ENCODE measurements around the gene FBXL3. TPM values are rescaled to one million over a fixed set of nuclear protein-coding genes. Genes with fewer than 3 reads are reported as not detected.

FBXL3 gene
- total RNA-seq, 1 experiment from 2014 or later, result 29.2 TPM

- Histone ChIP-seq H3K27ac (ENCODE audit: low read depth, low read length, poor library complexity, severe bottlenecking) (no peak overlapping the region), H3K4me3 (ENCODE audit: low read depth, low read length, poor library complexity, severe bottlenecking) (no peak overlapping the region), H3K27me3 (replicated peaks; ENCODE audit: insufficient read depth, low read depth, low read length, poor library complexity) (no peaks in the 10 kb centered on the region), H3K9me3 (ENCODE audit: low read depth, low read length, poor library complexity, severe bottlenecking) (no peaks in the 10 kb centered on the region), H3K36me3 (ENCODE audit: insufficient read depth, low read length, poor library complexity, severe bottlenecking) (no peaks in the 10 kb centered on the region), H3K4me1 (ENCODE audit: insufficient read depth, low read length, poor library complexity, severe bottlenecking) (no peaks in the 10 kb centered on the region)
- ChIA-PET POLR2A (ENCODE audit: low non-redundant PET) (no interaction called here), CTCF (no interaction called here)
- intact Hi-C loops (cut with micrococcal nuclease; ENCODE audit: unreplicated experiment), result no loop called here
- TF ChIP-seq EZH2 (IDR thresholded peaks at IDR 0.05; ENCODE audit: borderline replicate concordance, low read depth, low read length, poor library complexity, severe bottlenecking), result no peak
- BruUV-seq (replicated peaks), result no TSS peak
- no peak for DNase-seq (ENCODE audit: low spot score)
Observed at GRCh38 chr13:77036279-77036678, 9.3 kb upstream of the FBXL3 start.

GRCh38 chr13:77034881-77035280, 7.9 kb upstream of the FBXL3 start:
- no peak overlapping the region for H3K4me3 ChIP-seq (ENCODE audit: low read depth, low read length, poor library complexity, severe bottlenecking)
- intact Hi-C loops (cut with micrococcal nuclease; ENCODE audit: unreplicated experiment), result no loop called here
- TF ChIP-seq, protein P1, sequence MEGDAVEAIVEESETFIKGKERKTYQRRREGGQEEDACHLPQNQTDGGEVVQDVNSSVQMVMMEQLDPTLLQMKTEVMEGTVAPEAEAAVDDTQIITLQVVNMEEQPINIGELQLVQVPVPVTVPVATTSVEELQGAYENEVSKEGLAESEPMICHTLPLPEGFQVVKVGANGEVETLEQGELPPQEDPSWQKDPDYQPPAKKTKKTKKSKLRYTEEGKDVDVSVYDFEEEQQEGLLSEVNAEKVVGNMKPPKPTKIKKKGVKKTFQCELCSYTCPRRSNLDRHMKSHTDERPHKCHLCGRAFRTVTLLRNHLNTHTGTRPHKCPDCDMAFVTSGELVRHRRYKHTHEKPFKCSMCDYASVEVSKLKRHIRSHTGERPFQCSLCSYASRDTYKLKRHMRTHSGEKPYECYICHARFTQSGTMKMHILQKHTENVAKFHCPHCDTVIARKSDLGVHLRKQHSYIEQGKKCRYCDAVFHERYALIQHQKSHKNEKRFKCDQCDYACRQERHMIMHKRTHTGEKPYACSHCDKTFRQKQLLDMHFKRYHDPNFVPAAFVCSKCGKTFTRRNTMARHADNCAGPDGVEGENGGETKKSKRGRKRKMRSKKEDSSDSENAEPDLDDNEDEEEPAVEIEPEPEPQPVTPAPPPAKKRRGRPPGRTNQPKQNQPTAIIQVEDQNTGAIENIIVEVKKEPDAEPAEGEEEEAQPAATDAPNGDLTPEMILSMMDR (conservative IDR thresholded peaks at IDR 0.05; ENCODE audit: low read depth, low read length), result no peak
- TF ChIP-seq EZH2 (IDR thresholded peaks at IDR 0.05; ENCODE audit: borderline replicate concordance, low read depth, low read length, poor library complexity, severe bottlenecking), result no peak
- no peaks in the 10 kb centered on the region for H3K4me1 ChIP-seq (ENCODE audit: insufficient read depth, low read length, poor library complexity, severe bottlenecking)
- ChIA-PET POLR2A (ENCODE audit: low non-redundant PET) (no interaction called here), CTCF (no interaction called here)
- no peaks in the 10 kb centered on the region for H3K9me3 ChIP-seq (ENCODE audit: low read depth, low read length, poor library complexity, severe bottlenecking)
- DNase-seq (ENCODE audit: low spot score), result no peak
- no peaks in the 10 kb centered on the region for H3K27me3 ChIP-seq (replicated peaks; ENCODE audit: insufficient read depth, low read depth, low read length, poor library complexity)
- BruUV-seq (replicated peaks), result no TSS peak
- H3K27ac ChIP-seq (ENCODE audit: low read depth, low read length, poor library complexity, severe bottlenecking), result no peak overlapping the region
- H3K36me3 ChIP-seq (ENCODE audit: insufficient read depth, low read length, poor library complexity, severe bottlenecking), result no peaks in the 10 kb centered on the region

DNA sequence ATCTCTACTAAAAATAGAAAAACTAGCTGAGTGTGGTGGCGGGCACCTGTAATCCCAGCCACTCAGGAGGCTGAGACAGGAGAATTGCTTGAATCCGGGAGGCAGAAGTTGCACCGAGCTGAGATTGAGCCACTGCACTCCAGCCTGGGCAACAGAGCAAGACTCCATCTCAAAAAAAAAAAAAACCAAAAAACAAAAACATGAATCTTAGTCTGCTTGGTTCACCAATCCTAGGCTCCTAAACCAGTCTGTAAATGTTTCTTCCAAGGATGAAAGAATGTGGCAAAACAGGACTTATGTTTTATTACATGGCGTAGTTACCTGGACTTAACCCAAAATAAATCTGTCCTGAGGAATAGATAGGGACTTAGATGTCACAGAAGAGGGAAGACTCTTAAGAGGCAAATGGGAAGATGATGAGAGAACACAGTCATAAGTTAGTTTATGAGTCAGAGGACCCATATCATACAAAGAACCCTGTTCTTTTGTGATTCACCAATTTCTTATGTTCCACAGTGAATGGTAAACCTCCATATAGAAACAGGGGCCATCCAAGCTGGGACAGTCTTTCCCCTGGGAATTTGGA, 6.9 kb upstream of the FBXL3 start:
- Histone ChIP-seq H3K27me3 (replicated peaks; ENCODE audit: insufficient read depth, low read depth, low read length, poor library complexity) (no peaks in the 10 kb centered on the region), H3K9me3 (ENCODE audit: low read depth, low read length, poor library complexity, severe bottlenecking) (no peaks in the 10 kb centered on the region), H3K4me3 (ENCODE audit: low read depth, low read length, poor library complexity, severe bottlenecking) (no peak overlapping the region), H3K4me1 (ENCODE audit: insufficient read depth, low read length, poor library complexity, severe bottlenecking) (no peaks in the 10 kb centered on the region), H3K36me3 (ENCODE audit: insufficient read depth, low read length, poor library complexity, severe bottlenecking) (no peaks in the 10 kb centered on the region), H3K27ac (ENCODE audit: low read depth, low read length, poor library complexity, severe bottlenecking) (no peak overlapping the region)
- BruUV-seq (replicated peaks), result no TSS peak
- intact Hi-C loops (cut with micrococcal nuclease; ENCODE audit: unreplicated experiment), result no loop called here
- TF ChIP-seq, protein P1 (conservative IDR thresholded peaks at IDR 0.05; ENCODE audit: low read depth, low read length), result no peak
- TF ChIP-seq EZH2 (IDR thresholded peaks at IDR 0.05; ENCODE audit: borderline replicate concordance, low read depth, low read length, poor library complexity, severe bottlenecking), result no peak
- POLR2A ChIA-PET (ENCODE audit: low non-redundant PET), result no interaction called here
- CTCF ChIA-PET, result no interaction called here
- DNase-seq (ENCODE audit: low spot score), result no peak

- Histone ChIP-seq H3K27me3 (replicated peaks; ENCODE audit: insufficient read depth, low read depth, low read length, poor library complexity) (no peaks in the 10 kb centered on the region), H3K4me3 (ENCODE audit: low read depth, low read length, poor library complexity, severe bottlenecking) (no peak overlapping the region), H3K27ac (ENCODE audit: low read depth, low read length, poor library complexity, severe bottlenecking) (no peak overlapping the region), H3K4me1 (ENCODE audit: insufficient read depth, low read length, poor library complexity, severe bottlenecking) (no peaks in the 10 kb centered on the region), H3K36me3 (ENCODE audit: insufficient read depth, low read length, poor library complexity, severe bottlenecking) (no peaks in the 10 kb centered on the region), H3K9me3 (ENCODE audit: low read depth, low read length, poor library complexity, severe bottlenecking) (no peaks in the 10 kb centered on the region)
- ChIA-PET CTCF (no interaction called here), POLR2A (ENCODE audit: low non-redundant PET) (no interaction called here)
- intact Hi-C loops (cut with micrococcal nuclease; ENCODE audit: unreplicated experiment), result no loop called here
- no TSS peak for BruUV-seq (replicated peaks)
- no peak for DNase-seq (ENCODE audit: low spot score)
- TF ChIP-seq, protein P1 (conservative IDR thresholded peaks at IDR 0.05; ENCODE audit: low read depth, low read length), result no peak
- no peak for TF ChIP-seq EZH2 (IDR thresholded peaks at IDR 0.05; ENCODE audit: borderline replicate concordance, low read depth, low read length, poor library complexity, severe bottlenecking)
Observed at GRCh38 chr13:77031656-77032243, 4.8 kb upstream of the FBXL3 start.
